ENCODE data around the gene LTBP1.

Gene LTBP1

GRCh38 chr2:33083699-33084387, 137.1 kb downstream of the LTBP1 start:
- peak; percentile 23 to 27 for DNase-seq

- no peak for DNase-seq
Observed at GRCh38 chr2:33084433-33084832, 137.7 kb downstream of the LTBP1 start.

- no peak for DNase-seq
Observed at GRCh38 chr2:33085646-33086045, 138.9 kb downstream of the LTBP1 start.

GRCh38 chr2:33086400-33087015, 139.8 kb downstream of the LTBP1 start:
- peak; percentile 21 to 54 for DNase-seq

- no peak for DNase-seq
Observed at GRCh38 chr2:33090553-33091134, 143.9 kb downstream of the LTBP1 start.

GRCh38 chr2:33091541-33092123, 144.9 kb downstream of the LTBP1 start:
- no peak for DNase-seq

GRCh38 chr2:33093283-33093993, 146.7 kb downstream of the LTBP1 start:
- DNase-seq: no peak

GRCh38 chr2:33094303-33094702, 147.6 kb downstream of the LTBP1 start:
- no peak for DNase-seq

- no peak for DNase-seq
Observed at GRCh38 chr2:33099989-33100388, 153.2 kb downstream of the LTBP1 start.

- no peak for DNase-seq
Observed at GRCh38 chr2:33100921-33101320, 154.2 kb downstream of the LTBP1 start.

GRCh38 chr2:33104052-33104623, 157.4 kb downstream of the LTBP1 start:
- DNase-seq: no peak

GRCh38 chr2:33104726-33105125, 158.0 kb downstream of the LTBP1 start:
- no peak for DNase-seq

GRCh38 chr2:33106115-33106514, 159.4 kb downstream of the LTBP1 start:
- no peak for DNase-seq

- no peak for DNase-seq
Observed at GRCh38 chr2:33107690-33108482, 161.1 kb downstream of the LTBP1 start.

GRCh38 chr2:33108483-33109443, 162.0 kb downstream of the LTBP1 start:
- no peak for DNase-seq

- DNase-seq: no peak
Observed at GRCh38 chr2:33110461-33110860, 163.7 kb downstream of the LTBP1 start.

- no peak for DNase-seq
Observed at GRCh38 chr2:33111002-33111446, 164.3 kb downstream of the LTBP1 start.

GRCh38 chr2:33115196-33115595, 168.4 kb downstream of the LTBP1 start:
- no peak for DNase-seq

- DNase-seq: no peak
Observed at GRCh38 chr2:33115728-33116127, 169.0 kb downstream of the LTBP1 start.

GRCh38 chr2:33116799-33117198, 170.0 kb downstream of the LTBP1 start:
- no peak for DNase-seq

GRCh38 chr2:33118651-33119050, 171.9 kb downstream of the LTBP1 start:
- no peak for DNase-seq
